Adrenal gland (tissue), 12 donors: ENCODE measurements around the gene TMEM132A. TPM values are rescaled to one million over a fixed set of nuclear protein-coding genes. Genes with fewer than 3 reads are reported as not detected.

Source experiments
- DNase-seq, 7 donors: peaks; one replicate each; pipeline ENCODE4 v3.0.0-alpha.2; 2019 to 2020
- H3K27ac ChIP-seq, 5 donors: fragments of 200-600 bp; sonication (generic) in 4 of 5; 1 replicate in 3 of 5; 2 replicates in 2 of 5; pipeline versions ENCODE4 v1.5.1 to v1.8.0; 2016 to 2020; ENCODE audit warnings: mild to moderate bottlenecking in 1 of 5
- H3K27me3 ChIP-seq: fragments of 200-600 bp; 2 replicates; pipeline ENCODE4 v1.8.0; 2021
- H3K36me3 ChIP-seq, 2 donors: fragments of 200-600 bp; replicated peaks in 1 of 2; 1 replicate in 1 of 2; 2 replicates in 1 of 2; pipeline versions ENCODE4 v1.5.1 to v1.8.0; 2018 to 2022
- H3K4me1 ChIP-seq, 2 donors: fragments of 200-600 bp; replicated peaks in 1 of 2; 1 replicate in 1 of 2; 2 replicates in 1 of 2; pipeline versions ENCODE4 v1.5.1 to v1.8.0; 2018 to 2021
- H3K4me3 ChIP-seq, 4 donors: fragments of 200-600 bp; sonication (generic) in 3 of 4; one replicate each; pipeline ENCODE4 v1.5.1; 2016 to 2018
- H3K9me3 ChIP-seq, 3 donors: fragments of 200-600 bp; sonication (generic) in 1 of 3; replicated peaks in 1 of 3; 1 replicate in 2 of 3; 2 replicates in 1 of 3; pipeline versions ENCODE4 v1.5.1 to v1.8.0; 2016 to 2021
- POLR2A ChIP-seq, 2 donors: fragments of 450-650 bp; IDR thresholded peaks; one replicate each; pipeline ENCODE4 v1.6.1; 2017; ENCODE audit warnings: antibody characterized with exemption in 2 of 2, mild to moderate bottlenecking in 2 of 2, moderate library complexity in 1 of 2
- WGBS, 4 donors: extraction: QIAGEN DNeasy Blood & Tissue Kit in 2 of 4; methylation state at CpG; one replicate each; pipeline versions ENCODE4 v1.1.5 to v1.1.7; 2013 to 2017; 5-methylcytosine and 5-hydroxymethylcytosine counted together
- intact Hi-C, 2 donors: fragments of 100-400 bp; cut with DNase I; formaldehyde crosslinking; loops; one replicate each; pipeline versions ENCODE4 v1.14.1 to v1.15.0; 2022 to 2023
- polyA plus RNA-seq, 3 donors: library from polyadenylated mRNA; stranded (reverse); fragments of 200-250 nt in 2 of 3; fragments of 350-450 nt in 1 of 3; fragmentation: Illumina TruSeq in 1 of 3; extraction: RNeasy Lipid Tissue Mini Kit (QIAGEN cat#74804) in 1 of 3; gene quantifications; one replicate each; pipeline ENCODE4 v1.2.3, GENCODE V29; 2013 to 2014
- total RNA-seq, 9 donors: library from RNA; depleted of rRNA in 4 of 9; stranded (reverse); fragments of >200 nt in 4 of 9; fragments of 120-200 nt in 1 of 9; fragmentation: NEBNext Ultra II Directional in 1 of 9; extraction: Animal tissue kit (Norgen Biotek cat#: 25700) in 1 of 9; gene quantifications; one replicate each; pipeline versions ENCODE4 v1.1.0 to v1.2.4, GENCODE V29; 2013 to 2023
- TF ChIP-seq, protein P1 (sequence below), 6 experiments: fragments of 450-650 bp in 4 of 6; fragments of 200-600 bp in 2 of 6; sonication (generic) in 1 of 6; IDR thresholded peaks; 1 replicate in 5 of 6; 2 replicates in 1 of 6; pipeline versions ENCODE4 v1.5.1 to v1.8.0; 2016 to 2021; ENCODE audit warnings: antibody characterized with exemption in 6 of 6, mild to moderate bottlenecking in 2 of 6, moderate library complexity in 1 of 6
- donor health status: healthy with polysubstance abuse.
- donor health status: Bipolar disorder and iron deficiency.
- donor health status: DM: yes; HTN: yes; CAD: no.
- donor health status: DM: no; HTN: no; CAD: no.
- donor health status: DM: no; HTN: no; CAD: no.
- donor health status: DM: yes; HTN: yes; CAD: no.

TMEM132A gene
- total and polyA plus RNA-seq, 12 donors = 3.4 to 66.1 (median 38.8) TPM

DNA sequence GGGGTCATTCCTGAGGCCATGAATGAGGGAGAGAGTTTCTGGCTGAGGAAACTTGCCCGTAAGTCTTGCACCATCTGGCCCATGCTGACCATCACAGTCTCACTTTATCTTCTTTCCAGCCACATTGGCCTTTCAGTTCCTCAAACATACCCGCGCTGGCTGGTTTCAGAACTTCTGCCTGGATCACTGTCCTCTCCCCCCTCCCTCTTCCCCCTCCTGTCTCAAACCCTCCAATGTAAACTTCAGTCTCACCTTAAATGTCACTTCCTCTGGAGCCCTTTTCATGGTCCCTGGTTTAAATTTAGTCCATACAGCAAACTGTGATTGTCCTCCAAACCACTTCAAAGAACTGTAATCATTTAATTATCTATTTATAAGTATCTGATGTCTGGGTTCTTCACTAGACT is 14.0 kb upstream of the TMEM132A start:
- intact Hi-C loops = no loop called here
- no peaks in the 10 kb centered on the region for H3K27me3 ChIP-seq
- peak overlapping the region in 2 of 5 donors; percentile 13 to 69 for H3K27ac ChIP-seq
- no peak overlapping the region for H3K4me3 ChIP-seq
- H3K4me1 ChIP-seq = peaks cover 10 to 20% of the 10 kb centered on the region in 2 donors
- WGBS, 4 donors = 54 to 86% (median 70%) methylated on average over 3 of the region's 3 CpGs
- no peaks in the 10 kb centered on the region for H3K36me3 ChIP-seq
- TF ChIP-seq POLR2A (IDR thresholded peaks at IDR 0.05) = no peak
- TF ChIP-seq, protein P1, sequence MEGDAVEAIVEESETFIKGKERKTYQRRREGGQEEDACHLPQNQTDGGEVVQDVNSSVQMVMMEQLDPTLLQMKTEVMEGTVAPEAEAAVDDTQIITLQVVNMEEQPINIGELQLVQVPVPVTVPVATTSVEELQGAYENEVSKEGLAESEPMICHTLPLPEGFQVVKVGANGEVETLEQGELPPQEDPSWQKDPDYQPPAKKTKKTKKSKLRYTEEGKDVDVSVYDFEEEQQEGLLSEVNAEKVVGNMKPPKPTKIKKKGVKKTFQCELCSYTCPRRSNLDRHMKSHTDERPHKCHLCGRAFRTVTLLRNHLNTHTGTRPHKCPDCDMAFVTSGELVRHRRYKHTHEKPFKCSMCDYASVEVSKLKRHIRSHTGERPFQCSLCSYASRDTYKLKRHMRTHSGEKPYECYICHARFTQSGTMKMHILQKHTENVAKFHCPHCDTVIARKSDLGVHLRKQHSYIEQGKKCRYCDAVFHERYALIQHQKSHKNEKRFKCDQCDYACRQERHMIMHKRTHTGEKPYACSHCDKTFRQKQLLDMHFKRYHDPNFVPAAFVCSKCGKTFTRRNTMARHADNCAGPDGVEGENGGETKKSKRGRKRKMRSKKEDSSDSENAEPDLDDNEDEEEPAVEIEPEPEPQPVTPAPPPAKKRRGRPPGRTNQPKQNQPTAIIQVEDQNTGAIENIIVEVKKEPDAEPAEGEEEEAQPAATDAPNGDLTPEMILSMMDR (IDR thresholded peaks at IDR 0.05) = no peak
- no peaks in the 10 kb centered on the region for H3K9me3 ChIP-seq
- peak in 1 of 7 donors; percentile 35 for DNase-seq

DNA sequence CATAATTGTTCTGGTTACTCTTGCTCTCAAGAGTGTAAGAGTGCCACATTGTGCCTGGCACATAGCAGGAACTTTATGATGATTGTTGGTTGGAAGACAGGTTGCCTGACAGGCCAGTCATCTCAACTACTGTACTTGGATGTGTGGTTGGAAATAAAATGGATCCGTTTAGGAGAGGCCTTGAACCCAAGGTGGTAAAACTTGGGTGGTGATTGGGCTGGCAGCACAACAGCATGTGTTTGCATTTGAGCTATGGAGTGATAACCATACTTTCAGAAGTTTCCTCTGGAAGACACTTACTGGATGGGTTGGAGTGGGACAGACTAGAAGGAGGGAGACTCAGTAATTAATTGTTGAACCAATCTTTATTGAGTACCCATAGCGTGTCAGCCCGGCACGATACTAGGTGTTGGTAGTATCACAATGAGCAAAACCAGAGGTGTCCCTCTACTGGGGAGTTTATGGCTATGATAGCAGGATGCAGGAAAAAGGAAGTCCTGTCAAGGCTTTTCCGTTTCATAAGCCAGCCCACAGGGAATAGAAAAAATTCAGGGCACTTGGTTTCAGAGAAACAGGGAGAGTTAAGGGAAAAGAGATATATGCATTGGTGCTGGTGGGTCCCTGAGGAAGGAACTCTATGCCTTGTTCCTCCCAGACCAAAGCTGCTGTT is 13.4 kb upstream of the TMEM132A start:
- no peak for TF ChIP-seq POLR2A (IDR thresholded peaks at IDR 0.05)
- TF ChIP-seq, protein P1 (IDR thresholded peaks at IDR 0.05) = peak in 2 of 6 experiments; percentile 20 to 21
- Histone ChIP-seq H3K4me3 (no peak overlapping the region), H3K27ac (peak overlapping the region in 2 of 5 donors; percentile 13 to 69), H3K4me1 (peaks cover 8 to 23% of the 10 kb centered on the region in 2 donors), H3K27me3 (no peaks in the 10 kb centered on the region), H3K9me3 (no peaks in the 10 kb centered on the region), H3K36me3 (no peaks in the 10 kb centered on the region)
- intact Hi-C loops = no loop called here
- DNase-seq = no peak
- WGBS, 4 donors = 47 to 58% (median 55%) methylated on average over 5 of the region's 5 CpGs

DNA sequence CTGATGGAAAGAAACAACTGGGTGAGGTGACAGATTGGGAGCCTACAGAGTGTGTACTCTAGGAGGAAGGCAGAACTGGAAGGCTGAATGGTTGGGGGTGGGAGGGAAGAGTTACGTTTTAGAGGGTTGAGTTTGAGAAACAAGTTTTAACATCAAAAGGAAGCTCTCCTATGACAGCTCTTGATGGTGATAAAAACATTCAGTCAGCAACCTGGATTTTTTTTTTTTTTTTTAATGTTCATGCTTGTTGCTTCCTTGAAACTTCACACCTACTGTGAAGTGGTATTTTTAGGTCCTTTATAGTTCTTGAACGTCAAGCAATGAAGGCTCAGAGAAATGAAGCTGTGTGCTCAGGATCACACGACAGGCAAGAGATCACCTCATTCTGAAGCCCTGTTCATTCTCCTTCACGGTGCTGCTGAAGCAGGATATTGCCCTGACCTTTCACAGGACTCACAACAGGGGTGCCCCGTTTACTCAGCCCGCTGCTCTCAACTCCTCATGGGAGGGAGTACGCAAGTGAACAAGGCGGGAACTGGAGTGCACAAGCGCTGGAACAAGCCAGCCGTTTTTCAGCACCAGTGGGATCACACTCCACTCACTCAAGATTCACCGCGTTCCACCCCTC is 11.9 kb upstream of the TMEM132A start:
- TF ChIP-seq, protein P1 (IDR thresholded peaks at IDR 0.05) = no peak
- TF ChIP-seq POLR2A (IDR thresholded peaks at IDR 0.05) = no peak
- H3K4me1 ChIP-seq = peaks cover 18 to 33% of the 10 kb centered on the region in 2 donors
- 45 to 69% (median 65%) methylated on average over 5 to 12 of the region's 12 CpGs for WGBS, 4 donors
- H3K27me3 ChIP-seq = no peaks in the 10 kb centered on the region
- H3K9me3 ChIP-seq = no peaks in the 10 kb centered on the region
- intact Hi-C loops = no loop called here
- no peak overlapping the region for H3K4me3 ChIP-seq
- DNase-seq = no peak
- no peak overlapping the region for H3K27ac ChIP-seq
- H3K36me3 ChIP-seq = no peaks in the 10 kb centered on the region

DNA sequence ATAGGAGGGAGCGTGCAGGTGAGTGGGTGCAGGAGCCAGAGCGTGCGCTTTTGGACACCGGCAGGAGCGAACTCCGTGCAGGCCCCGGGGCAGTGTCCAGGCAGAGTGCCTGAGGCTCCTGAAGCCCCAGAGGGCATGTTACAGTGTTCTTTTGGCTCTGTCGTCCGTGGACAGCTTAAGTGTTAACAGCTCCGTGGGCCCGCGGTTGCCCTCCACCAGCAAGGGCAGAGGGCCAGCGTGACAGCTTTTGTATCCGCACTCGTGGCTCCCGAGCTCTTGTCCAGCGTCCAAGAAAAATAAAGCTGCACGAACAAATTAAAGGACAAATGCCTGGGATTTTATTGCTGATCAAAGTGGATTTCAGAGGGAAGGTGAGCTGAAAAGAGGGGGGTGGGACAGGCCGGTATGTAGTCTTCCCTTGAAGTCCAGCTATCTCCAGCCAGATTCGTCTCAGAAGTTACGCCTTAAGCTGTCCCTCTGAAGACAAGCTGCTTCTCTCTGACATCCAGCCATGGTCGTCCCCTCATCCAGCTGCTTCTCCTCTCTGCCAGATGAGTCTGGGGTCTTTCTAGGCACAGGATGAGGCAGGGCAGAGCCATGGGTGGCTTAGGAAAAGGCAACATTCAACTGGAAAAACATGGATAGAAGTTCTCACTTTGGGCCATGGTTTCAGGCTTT is 11.3 kb upstream of the TMEM132A start:
- Histone ChIP-seq H3K27ac (peak overlapping the region in 4 of 5 donors; percentile 64 to 96 (median 84)), H3K36me3 (no peaks in the 10 kb centered on the region), H3K27me3 (no peaks in the 10 kb centered on the region), H3K4me1 (peaks cover 18 to 33% of the 10 kb centered on the region in 2 donors), H3K9me3 (no peaks in the 10 kb centered on the region), H3K4me3 (peak overlapping the region in 1 of 4 donors; percentile 67)
- 53 to 80% (median 62%) methylated on average over 15 to 22 of the region's 22 CpGs for WGBS, 4 donors
- intact Hi-C loops = no loop called here
- DNase-seq = no peak
- TF ChIP-seq, protein P1 (IDR thresholded peaks at IDR 0.05) = no peak
- no peak for TF ChIP-seq POLR2A (IDR thresholded peaks at IDR 0.05)
